HEK293 (cell line): ENCODE results near the gene TMEM198.

Experiments
- ELK4 ChIP-seq: IDR thresholded peaks from 2 replicates; pipeline ENCODE4 v1.6.1; 2011; ENCODE audit warnings: mild to moderate bottlenecking, low read depth, low read length, borderline replicate concordance
- GLIS1 ChIP-seq: fragments of 450-650 bp; formaldehyde crosslinking; IDR thresholded peaks from 2 replicates; pipeline ENCODE4 v1.5.1; 2016; ENCODE audit warnings: missing biosample characterization, missing genetic modification characterization
- HOXD13 ChIP-seq: sonication (generic); formaldehyde crosslinking; IDR thresholded peaks from 2 replicates; pipeline ENCODE4 v1.8.0; 2022; ENCODE audit warnings: missing genetic modification reagents, borderline replicate concordance
- IKZF3 ChIP-seq: fragments of 450-650 bp; IDR thresholded peaks from 2 replicates; pipeline ENCODE4 v1.5.0; 2018; ENCODE audit warnings: missing biosample characterization, mild to moderate bottlenecking, missing genetic modification characterization, moderate library complexity
- OSR2 ChIP-seq: fragments of 450-650 bp; formaldehyde crosslinking; IDR thresholded peaks from 2 replicates; pipeline ENCODE4 v1.5.1; 2016; ENCODE audit warnings: missing biosample characterization, missing genetic modification characterization
- OVOL3 ChIP-seq: fragments of 450-650 bp; formaldehyde crosslinking; IDR thresholded peaks from 2 replicates; pipeline ENCODE4 v1.5.1; 2016; ENCODE audit warnings: missing biosample characterization, missing genetic modification characterization
- PATZ1 ChIP-seq: fragments of 450-650 bp; formaldehyde crosslinking; IDR thresholded peaks from 2 replicates; pipeline ENCODE4 v1.5.1; 2016; ENCODE audit warnings: missing biosample characterization, missing genetic modification characterization
- RBAK ChIP-seq: fragments of 450-650 bp; formaldehyde crosslinking; IDR thresholded peaks from 2 replicates; pipeline ENCODE4 v1.5.1; 2016; ENCODE audit warnings: missing biosample characterization, missing genetic modification characterization
- SP3 ChIP-seq: fragments of 450-650 bp; formaldehyde crosslinking; IDR thresholded peaks from 2 replicates; pipeline ENCODE4 v1.5.1; 2016; ENCODE audit warnings: missing biosample characterization, missing genetic modification characterization
- ZBTB26 ChIP-seq: fragments of 450-650 bp; formaldehyde crosslinking; optimal IDR thresholded peaks from 2 replicates; pipeline ENCODE3; 2016; ENCODE audit warnings: missing biosample characterization, mild to moderate bottlenecking, missing genetic modification characterization
- ZBTB44 ChIP-seq: fragments of 450-650 bp; IDR thresholded peaks from 2 replicates; pipeline ENCODE4 v1.5.1; 2018; ENCODE audit warnings: missing biosample characterization, mild to moderate bottlenecking, missing genetic modification characterization
- ZFHX2 ChIP-seq: fragments of 450-650 bp; formaldehyde crosslinking; conservative IDR thresholded peaks from 2 replicates; pipeline ENCODE4 v1.5.1; 2016; ENCODE audit warnings: missing biosample characterization, missing genetic modification characterization
- ZFP69B ChIP-seq: fragments of 450-650 bp; formaldehyde crosslinking; IDR thresholded peaks from 2 replicates; pipeline ENCODE4 v1.5.1; 2016; ENCODE audit warnings: missing biosample characterization, missing genetic modification characterization
- ZNF184 ChIP-seq: fragments of 450-650 bp; IDR thresholded peaks from 2 replicates; pipeline ENCODE4 v1.5.1; 2018; ENCODE audit warnings: missing biosample characterization, mild to moderate bottlenecking, missing genetic modification characterization
- ZNF19 ChIP-seq: fragments of 450-650 bp; formaldehyde crosslinking; IDR thresholded peaks from 2 replicates; pipeline ENCODE4; 2016; ENCODE audit warnings: missing biosample characterization, missing genetic modification characterization, low read depth
- ZNF2 ChIP-seq: fragments of 450-650 bp; formaldehyde crosslinking; IDR thresholded peaks from 2 replicates; pipeline ENCODE4 v1.5.1; 2016; ENCODE audit warnings: missing biosample characterization, missing genetic modification characterization
- ZNF221 ChIP-seq: fragments of 450-650 bp; formaldehyde crosslinking; IDR thresholded peaks from 2 replicates; pipeline ENCODE4 v1.5.1; 2017; ENCODE audit warnings: missing biosample characterization, missing genetic modification characterization, borderline replicate concordance
- ZNF324 ChIP-seq: fragments of 450-650 bp; formaldehyde crosslinking; IDR thresholded peaks from 2 replicates; pipeline ENCODE4 v1.5.1; 2016; ENCODE audit warnings: missing biosample characterization, missing genetic modification characterization
- ZNF354C ChIP-seq: fragments of 450-650 bp; formaldehyde crosslinking; IDR thresholded peaks from 2 replicates; pipeline ENCODE4 v1.5.1; 2016; ENCODE audit warnings: missing biosample characterization, missing genetic modification characterization, low read depth, borderline replicate concordance
- ZNF423 ChIP-seq: fragments of 450-650 bp; formaldehyde crosslinking; IDR thresholded peaks from 2 replicates; pipeline ENCODE4 v1.5.1; 2016; ENCODE audit warnings: missing biosample characterization, missing genetic modification characterization
- ZNF426 ChIP-seq: fragments of 450-650 bp; formaldehyde crosslinking; IDR thresholded peaks from 2 replicates; pipeline ENCODE4 v1.5.1; 2017; ENCODE audit warnings: missing biosample characterization, missing genetic modification characterization, mild to moderate bottlenecking, inconsistent platforms, moderate library complexity
- ZNF449 ChIP-seq: fragments of 450-650 bp; formaldehyde crosslinking; IDR thresholded peaks from 2 replicates; pipeline ENCODE4 v1.5.1; 2017; ENCODE audit warnings: missing biosample characterization, mild to moderate bottlenecking, missing genetic modification characterization, moderate library complexity
- ZNF548 ChIP-seq: fragments of 450-650 bp; formaldehyde crosslinking; IDR thresholded peaks from 2 replicates; pipeline ENCODE4 v1.5.1; 2016; ENCODE audit warnings: missing biosample characterization, missing genetic modification characterization
- ZNF560 ChIP-seq: fragments of 450-650 bp; formaldehyde crosslinking; IDR thresholded peaks from 2 replicates; pipeline ENCODE4 v1.5.1; 2017; ENCODE audit warnings: missing biosample characterization, missing genetic modification characterization, borderline replicate concordance
- ZNF580 ChIP-seq: fragments of 450-650 bp; formaldehyde crosslinking; IDR thresholded peaks from 2 replicates; pipeline ENCODE4 v1.5.1; 2016; ENCODE audit warnings: missing biosample characterization, missing genetic modification characterization
- ZNF596 ChIP-seq: fragments of 450-650 bp; IDR thresholded peaks from 2 replicates; pipeline ENCODE4 v1.5.0; 2018; ENCODE audit warnings: missing biosample characterization, mild to moderate bottlenecking, missing genetic modification characterization, moderate library complexity
- ZNF629 ChIP-seq: fragments of 450-650 bp; formaldehyde crosslinking; IDR thresholded peaks from 2 replicates; pipeline ENCODE4 v1.5.1; 2017; ENCODE audit warnings: missing biosample characterization, missing genetic modification characterization
- ZNF670 ChIP-seq: fragments of 450-650 bp; formaldehyde crosslinking; IDR thresholded peaks from 2 replicates; pipeline ENCODE4 v1.5.1; 2016; ENCODE audit warnings: missing biosample characterization, missing genetic modification characterization, low read depth
- ZNF76 ChIP-seq: fragments of 450-650 bp; formaldehyde crosslinking; IDR thresholded peaks from 2 replicates; pipeline ENCODE4; 2016; ENCODE audit warnings: low read depth, missing biosample characterization, missing genetic modification characterization, borderline replicate concordance
- ZNF768 ChIP-seq: fragments of 450-650 bp; formaldehyde crosslinking; IDR thresholded peaks from 2 replicates; pipeline ENCODE4 v1.5.1; 2018; ENCODE audit warnings: missing biosample characterization, mild to moderate bottlenecking, missing genetic modification characterization
- ZNF776 ChIP-seq: fragments of 450-650 bp; formaldehyde crosslinking; IDR thresholded peaks from 2 replicates; pipeline ENCODE4 v1.5.0; 2017; ENCODE audit warnings: missing biosample characterization, missing genetic modification characterization, borderline replicate concordance
- ZNF777 ChIP-seq: fragments of 450-650 bp; formaldehyde crosslinking; IDR thresholded peaks from 2 replicates; pipeline ENCODE4 v1.5.1; 2017; ENCODE audit warnings: missing biosample characterization, missing genetic modification characterization, borderline replicate concordance
- ZSCAN16 ChIP-seq: fragments of 450-650 bp; formaldehyde crosslinking; IDR thresholded peaks from 2 replicates; pipeline ENCODE4 v1.5.1; 2016; ENCODE audit warnings: missing biosample characterization, missing genetic modification characterization
- ZSCAN30 ChIP-seq: fragments of 450-650 bp; IDR thresholded peaks from 2 replicates; pipeline ENCODE4 v1.5.1; 2018; ENCODE audit warnings: missing biosample characterization, mild to moderate bottlenecking, missing genetic modification characterization, moderate library complexity

TMEM198 gene

GRCh38 chr2:219597552-219598307, 53.9 kb downstream of the TMEM198 start, which contains the start of gene STK11IP (continued):
- TF ChIP-seq ZNF184 (no peak), ZNF548 (no peak), ZNF629 (tag by site-specific recombination) (peak; percentile 72), ZNF449 (tag by site-specific recombination) (peak; percentile 95), ZNF76 (no peak), ZNF354C (tag by site-specific recombination) (no peak), OVOL3 (tag by site-specific recombination) (no peak), ZNF670 (tag by site-specific recombination) (no peak), ZNF324 (no peak), HOXD13 (CRISPR knock-in tag) (no peak), ZNF423 (no peak), GLIS1 (peak; percentile 54), SP3 (tag by site-specific recombination) (peak; percentile 95), ZNF560 (tag by site-specific recombination) (no peak), ZNF580 (tag by site-specific recombination) (peak; percentile 98), ZNF777 (tag by site-specific recombination) (no peak), ZBTB44 (tag by site-specific recombination) (no peak), OSR2 (tag by site-specific recombination) (peak; percentile 9; the same call in 1 of the 2 replicates), ZSCAN16 (tag by site-specific recombination) (no peak), ZNF596 (tag by site-specific recombination) (no peak), ZNF2 (tag by site-specific recombination) (no peak), ZFP69B (tag by site-specific recombination) (no peak), ZBTB26 (tag by site-specific recombination) (peak; percentile 14), ZNF19 (tag by site-specific recombination) (no peak), PATZ1 (tag by site-specific recombination) (peak; percentile 84), ZNF776 (tag by site-specific recombination) (no peak), ZFHX2 (tag by site-specific recombination) (peak; percentile 76), ZNF768 (tag by site-specific recombination) (no peak), RBAK (tag by site-specific recombination) (no peak), IKZF3 (no peak), ELK4 (peak; percentile 89), ZSCAN30 (tag by site-specific recombination) (0 out of 2 replicates have a peak, but pooled peaks have one; percentile 34), ZNF426 (no peak), ZNF221 (tag by site-specific recombination) (no peak)
